NCI-H460 (cell line): ENCODE results near the gene YPEL5. TPM values are rescaled to one million over a fixed set of nuclear protein-coding genes. Genes with fewer than 3 reads are reported as not detected.

Experiments used
- DNase-seq: peaks from one replicate; pipeline ENCODE4 v3.0.0-alpha.2; 2016; ENCODE audit warnings: low read depth; ENCODE audit errors: extremely low read depth
- total RNA-seq: library from RNA; depleted of rRNA; stranded (reverse); fragments of >200 nt; shearing (Covaris generic); gene quantifications from 2 replicates; pipeline ENCODE4 v1.2.3, GENCODE V29; 2014

The YPEL5 gene
- total RNA-seq, 1 experiment from 2014 or later, result 50.2 TPM

- DNase-seq, result no peak
These were observed 17.5 kb downstream of the YPEL5 start for GRCh38 chr2:30164131-30164925.

DNA sequence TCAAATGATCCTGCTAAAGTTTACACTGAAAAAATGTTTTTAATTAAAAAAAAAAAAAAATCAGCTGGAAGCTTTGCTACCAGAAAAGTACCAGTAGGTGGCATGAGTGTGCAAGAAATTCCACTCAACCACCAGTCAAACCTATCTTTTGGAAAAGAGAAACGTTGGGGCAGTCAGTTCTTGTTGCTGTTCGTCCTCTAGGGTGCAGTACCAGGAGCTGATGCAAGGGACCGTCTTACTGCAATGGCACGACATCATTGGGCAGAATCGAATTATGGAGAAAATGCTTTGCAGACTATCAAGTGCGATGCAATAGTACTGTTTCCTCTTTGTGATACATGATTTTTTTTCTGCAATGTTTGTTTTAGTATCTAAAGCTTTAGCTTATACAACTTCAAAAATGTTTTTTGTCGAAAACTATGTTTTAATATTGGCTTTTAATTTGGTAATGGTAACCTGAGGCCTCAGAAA lies 18.3 kb downstream of the YPEL5 start:
- peak; percentile 92 for DNase-seq

DNA sequence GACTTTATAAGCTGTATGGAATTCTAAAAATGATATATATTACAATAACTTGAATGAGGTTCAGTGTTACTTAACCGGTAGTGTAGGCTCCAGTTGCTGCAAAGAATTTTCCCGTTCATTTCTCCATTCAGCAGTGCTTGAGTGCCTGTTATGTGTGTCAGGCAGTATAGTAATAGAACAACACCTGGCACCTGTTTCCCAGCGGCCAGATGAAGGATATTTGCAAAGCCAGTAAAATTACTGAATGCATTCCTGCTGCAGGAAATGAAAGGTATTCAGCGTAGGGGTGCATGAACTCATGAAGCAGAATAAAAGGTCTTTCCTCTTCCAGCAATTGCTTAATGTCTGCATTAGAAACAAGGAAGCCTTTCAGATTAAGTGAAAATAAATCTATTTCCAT lies 18.8 kb downstream of the YPEL5 start:
- no peak for DNase-seq

- no peak for DNase-seq
These were observed 25.8 kb downstream of the YPEL5 start for GRCh38 chr2:30172627-30173026.

DNA sequence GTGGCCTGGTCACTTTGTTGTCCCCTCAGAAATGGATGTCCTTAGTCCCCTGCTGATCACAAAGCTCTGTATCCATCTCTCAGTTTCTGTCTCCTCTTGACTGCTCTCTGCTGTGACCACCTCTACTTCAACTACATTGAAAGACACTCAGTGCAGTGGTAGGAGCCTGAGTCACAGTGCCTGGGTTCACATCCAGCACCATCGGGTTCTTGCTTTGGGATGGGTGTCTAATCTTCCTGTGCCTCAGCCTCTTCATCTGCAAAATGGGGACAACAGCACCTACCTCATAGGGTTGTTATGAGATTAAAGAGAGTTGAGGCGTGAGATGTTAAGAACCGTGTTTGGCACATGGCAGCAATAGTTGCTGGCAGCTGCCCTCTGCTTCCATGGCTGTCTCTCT lies 30.6 kb downstream of the YPEL5 start:
- DNase-seq, result no peak

DNA sequence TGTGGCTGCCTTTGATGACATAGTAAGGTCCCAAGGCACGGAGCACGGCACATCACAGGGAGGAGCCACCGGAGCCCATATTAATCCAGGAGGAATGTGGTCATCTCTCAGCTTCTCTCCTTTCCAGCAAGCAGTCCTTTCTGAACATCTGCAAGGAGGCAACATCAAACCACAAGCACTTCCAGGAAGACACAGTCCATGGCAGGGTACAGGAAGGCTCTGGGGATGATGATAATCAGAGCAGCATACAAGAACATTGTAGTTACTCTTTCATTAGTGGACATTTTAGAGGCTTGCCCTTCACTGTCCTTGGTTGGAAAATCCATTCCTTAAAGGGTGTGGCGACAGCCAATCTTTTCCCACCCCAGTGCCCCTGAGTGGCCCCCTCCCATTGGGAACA lies 31.1 kb downstream of the YPEL5 start:
- DNase-seq, result no peak

GRCh38 chr2:30178618-30179434 lies 32.0 kb downstream of the YPEL5 start:
- no peak for DNase-seq

GRCh38 chr2:30179536-30179935 lies 32.7 kb downstream of the YPEL5 start:
- DNase-seq, result no peak

DNA sequence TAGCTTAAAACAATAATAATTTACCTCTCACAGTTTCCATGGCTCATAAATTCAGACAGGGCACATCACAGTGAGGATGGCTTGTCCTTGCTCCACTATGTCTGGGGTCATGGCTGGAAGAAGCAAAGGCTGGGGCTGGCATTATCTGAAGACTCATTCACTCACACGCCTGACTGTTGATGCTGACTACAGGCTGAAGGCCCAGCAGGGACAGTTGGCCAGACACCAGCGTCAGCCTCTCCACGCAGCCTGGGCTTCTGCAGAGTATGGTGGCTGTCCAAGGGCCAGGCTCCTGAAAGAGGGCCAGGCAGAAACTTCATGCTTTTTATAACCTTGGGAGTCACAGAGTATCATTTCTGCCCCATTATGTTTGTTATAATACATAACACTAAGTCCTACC lies 33.4 kb downstream of the YPEL5 start:
- DNase-seq, result no peak

DNA sequence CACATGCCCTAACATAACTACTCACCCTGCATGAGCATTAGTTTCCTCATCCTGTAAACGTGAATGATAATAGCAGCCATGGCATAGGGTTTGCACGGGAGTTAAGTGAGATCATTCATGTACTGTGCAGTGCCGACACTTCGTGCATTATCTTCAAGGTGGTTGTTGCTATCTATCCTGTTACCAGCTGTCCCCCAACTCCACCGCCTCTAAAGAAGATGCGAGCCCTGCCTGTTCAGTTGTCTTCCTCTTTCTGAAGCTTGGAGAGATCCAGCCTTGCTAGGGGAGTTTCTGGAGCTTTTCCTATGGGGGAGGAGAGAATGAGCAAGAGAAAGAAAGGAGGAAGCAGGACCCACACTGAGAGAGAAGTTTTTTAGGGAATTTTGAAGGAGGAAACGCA lies 34.4 kb downstream of the YPEL5 start:
- no peak for DNase-seq

- DNase-seq, result no peak
These were observed 37.2 kb downstream of the YPEL5 start for GRCh38 chr2:30184035-30184434.

DNA sequence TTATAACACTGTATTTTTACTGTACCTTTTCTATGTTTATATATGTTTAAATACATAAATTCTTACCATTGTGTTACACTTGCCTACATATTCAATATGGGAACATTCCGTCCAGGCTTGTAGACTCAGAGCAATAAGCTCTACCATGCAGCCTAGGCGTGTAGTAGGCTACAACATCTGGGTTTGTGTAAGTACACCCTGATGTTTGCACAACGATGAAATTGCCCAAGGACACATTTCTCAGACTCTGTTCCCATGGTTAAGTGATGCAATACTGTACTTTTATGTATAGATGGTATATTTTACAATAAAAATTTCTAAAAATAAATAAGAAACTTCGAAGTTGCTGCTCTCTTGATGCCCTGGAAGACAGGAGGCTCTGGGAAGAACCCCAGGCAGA lies 38.4 kb downstream of the YPEL5 start:
- no peak for DNase-seq

GRCh38 chr2:30188292-30188691 lies 41.5 kb downstream of the YPEL5 start:
- no peak for DNase-seq

- DNase-seq, result no peak
These were observed 43.8 kb downstream of the YPEL5 start for GRCh38 chr2:30190637-30191036.

DNA sequence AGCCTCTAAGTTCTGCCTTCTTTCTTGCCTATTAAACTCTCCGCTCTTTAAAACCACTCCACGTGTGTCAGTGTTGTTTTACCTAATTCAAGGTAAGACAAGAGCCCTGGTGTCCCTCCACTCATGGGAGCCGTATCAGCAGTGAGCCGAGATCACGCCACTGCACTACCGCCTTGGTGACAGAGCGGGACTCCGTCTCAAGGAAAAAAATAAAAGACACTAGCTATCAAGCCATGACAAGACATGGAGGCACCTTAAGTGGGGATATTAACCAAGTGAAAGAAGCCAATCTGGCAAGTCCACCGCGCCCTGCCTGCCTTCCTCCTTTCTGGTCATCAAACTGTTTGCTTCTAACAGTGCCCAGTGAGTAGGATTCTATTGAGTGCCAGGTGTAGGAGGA lies 44.3 kb downstream of the YPEL5 start:
- no peak for DNase-seq

- no peak for DNase-seq
These were observed 45.0 kb downstream of the YPEL5 start for GRCh38 chr2:30191819-30192271.

DNA sequence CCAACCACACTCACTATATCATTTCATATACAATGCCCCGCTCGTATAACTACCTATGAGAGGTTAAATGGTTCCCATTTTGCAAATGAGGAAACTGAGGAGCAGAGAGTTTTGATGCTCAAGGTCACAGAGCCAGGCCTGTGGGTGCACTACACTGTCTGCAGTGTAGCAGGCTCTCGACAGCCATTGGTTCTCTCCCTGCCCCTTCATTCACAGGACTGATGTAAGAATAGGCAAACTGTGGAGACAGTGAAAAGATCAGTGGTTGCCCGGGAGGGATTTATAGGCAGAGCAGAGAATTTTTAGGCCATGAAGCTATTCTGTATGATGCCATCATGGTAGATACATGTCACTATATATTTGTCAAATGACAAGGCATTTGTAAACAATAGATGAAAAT lies 45.5 kb downstream of the YPEL5 start:
- no peak for DNase-seq

DNA sequence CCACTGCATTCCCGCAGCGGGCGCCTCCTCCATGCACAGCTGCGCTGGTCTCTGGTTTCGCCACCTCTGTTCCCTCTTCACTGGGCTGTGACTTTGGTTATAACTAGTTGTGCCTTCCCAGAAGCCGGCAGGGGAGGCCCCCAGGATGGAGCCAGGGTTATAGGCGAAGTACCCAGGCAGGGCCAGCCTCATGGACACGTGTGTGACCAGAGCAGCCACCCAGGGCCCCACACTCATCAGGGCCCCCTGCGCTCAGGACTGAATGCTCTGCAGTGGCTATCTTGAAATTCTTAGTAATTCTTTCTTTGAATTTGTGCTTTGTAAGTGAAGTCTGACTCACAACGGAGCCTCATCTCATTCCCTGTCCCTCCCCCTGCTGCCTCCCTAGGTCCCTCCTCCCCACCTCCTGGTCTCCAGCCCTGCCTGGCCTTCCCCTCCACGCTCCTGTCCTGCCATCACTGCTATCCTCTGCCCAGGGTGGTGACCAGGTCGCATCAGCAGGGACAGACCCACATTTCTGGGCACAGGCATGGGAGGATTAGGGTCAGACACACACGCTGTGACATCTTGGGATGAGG lies 46.4 kb downstream of the YPEL5 start:
- no peak for DNase-seq

- no peak for DNase-seq
These were observed 47.6 kb downstream of the YPEL5 start for GRCh38 chr2:30194421-30194820.

- no peak for DNase-seq
These were observed 48.2 kb downstream of the YPEL5 start for GRCh38 chr2:30195016-30195415.

DNA sequence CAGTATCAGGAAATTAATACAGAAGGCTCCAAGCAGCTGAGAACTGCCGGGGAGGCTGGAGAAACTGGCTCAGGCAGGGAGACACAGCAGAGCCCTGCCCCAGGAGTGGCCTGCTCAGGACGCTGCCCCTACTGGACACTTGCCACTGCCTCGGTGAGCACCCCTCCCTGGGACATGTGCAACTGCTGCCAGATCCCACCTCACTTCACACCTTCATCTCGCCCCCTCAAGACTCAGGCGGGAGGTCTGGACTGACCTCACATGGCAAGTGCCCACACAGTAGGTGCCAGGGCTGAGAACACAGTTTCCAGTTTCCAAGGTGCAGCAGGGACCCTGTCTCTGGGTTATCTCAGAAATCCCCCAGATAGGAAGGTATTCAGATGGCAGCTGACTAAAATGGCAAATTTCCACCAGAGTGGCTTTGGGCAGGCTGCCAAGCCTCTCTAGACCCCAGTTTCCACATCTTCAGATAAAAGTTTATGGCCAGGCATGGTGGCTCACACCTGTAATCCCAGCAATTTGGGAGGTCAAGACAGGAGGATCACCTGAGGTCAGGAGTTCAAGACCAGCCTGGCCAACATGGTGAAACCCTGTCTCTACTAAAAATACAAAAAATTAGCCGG lies 50.9 kb downstream of the YPEL5 start:
- DNase-seq, result no peak
